Breast epithelium (tissue), 4 donors: ENCODE data around the gene TUFT1. TPM values are rescaled to one million over a fixed set of nuclear protein-coding genes. Genes with fewer than 3 reads are reported as not detected.

ENCODE experiments used
- DNase-seq, 2 donors: peaks; one replicate each; pipeline ENCODE4 v3.0.0-alpha.2; 2019; ENCODE audit warnings: low spot score in 2 of 2
- H3K27ac ChIP-seq, 2 donors: fragments of 200-600 bp; sonication (generic) in 1 of 2; one replicate each; pipeline ENCODE4 v1.5.1; 2016 to 2019; ENCODE audit warnings: mild to moderate bottlenecking in 1 of 2
- H3K27me3 ChIP-seq, 2 donors: fragments of 200-600 bp; sonication (generic) in 1 of 2; one replicate each; pipeline versions ENCODE4 v1.5.1 to v1.6.0; 2017 to 2019; ENCODE audit warnings: control low read depth in 1 of 2, mild to moderate bottlenecking in 1 of 2
- H3K36me3 ChIP-seq: fragments of 200-600 bp; one replicate; pipeline ENCODE4 v1.5.1; 2019
- H3K4me1 ChIP-seq, 2 donors: fragments of 200-600 bp; sonication (generic); one replicate each; pipeline ENCODE4 v1.5.1; 2016 to 2019; ENCODE audit warnings: control low read depth in 1 of 2
- H3K4me3 ChIP-seq, 3 donors: fragments of 200-600 bp; sonication (generic); 1 replicate in 2 of 3; 2 replicates in 1 of 3; pipeline ENCODE4 v1.5.1; 2016 to 2019; ENCODE audit warnings: mild to moderate bottlenecking in 3 of 3, moderate library complexity in 2 of 3
- H3K9me3 ChIP-seq, 2 donors: fragments of 200-600 bp; sonication (generic) in 1 of 2; one replicate each; pipeline ENCODE4 v1.5.1; 2016 to 2019; ENCODE audit warnings: control low read depth in 1 of 2
- POLR2A ChIP-seq: fragments of 450-650 bp; IDR thresholded peaks from one replicate; pipeline ENCODE4 v1.6.1; 2016; ENCODE audit warnings: antibody characterized with exemption, mild to moderate bottlenecking, moderate library complexity
- POLR2AphosphoS5 ChIP-seq, 3 donors: sonication (generic); formaldehyde crosslinking; IDR thresholded peaks; one replicate each; pipeline ENCODE4 v1.6.1; 2017; ENCODE audit warnings: antibody characterized with exemption in 3 of 3
- intact Hi-C: fragments of 100-400 bp; cut with DNase I; formaldehyde crosslinking; loops from one replicate; pipeline ENCODE4 v1.15.1; 2023; ENCODE audit warnings: low total_unique reads
- total RNA-seq, 3 donors: library from RNA; depleted of rRNA; stranded (reverse); fragments of >200 nt; gene quantifications; one replicate each; pipeline ENCODE4 v1.1.0, GENCODE V29; 2016
- TF ChIP-seq, protein P1 (sequence below), 3 donors: fragments of 450-650 bp; IDR thresholded peaks; one replicate each; pipeline ENCODE4 v1.5.1; 2016 to 2017; ENCODE audit warnings: antibody characterized with exemption in 3 of 3, mild to moderate bottlenecking in 3 of 3, moderate library complexity in 3 of 3

Gene TUFT1
- total RNA-seq, 3 donors from 2014 or later: 7.2 to 21.2 (median 13.4) TPM

DNA sequence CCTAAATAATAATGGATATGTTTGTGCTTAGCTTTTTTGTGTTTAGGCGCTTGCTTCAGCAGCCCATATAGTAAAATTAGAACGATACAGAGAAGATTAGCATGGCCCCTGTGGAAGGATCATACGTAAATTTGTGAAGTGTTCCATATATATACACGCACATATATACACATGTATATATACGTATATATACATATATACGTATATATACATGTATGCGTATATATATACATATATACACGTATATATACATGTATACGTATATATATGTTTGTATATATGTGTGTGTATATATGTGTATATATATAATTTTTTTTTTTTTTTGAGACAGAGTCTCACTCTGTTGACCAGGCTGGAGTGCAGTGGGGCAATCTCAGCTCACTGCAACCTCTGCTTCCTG is 89.2 kb downstream of the TUFT1 start:
- Histone ChIP-seq H3K27me3 (no peaks in the 10 kb centered on the region), H3K4me1 (no peaks in the 10 kb centered on the region), H3K4me3 (no peak overlapping the region), H3K27ac (no peak overlapping the region), H3K36me3 (no peaks in the 10 kb centered on the region), H3K9me3 (no peaks in the 10 kb centered on the region)
- intact Hi-C loops: no loop called here
- no peak for DNase-seq
- TF ChIP-seq, protein P1, sequence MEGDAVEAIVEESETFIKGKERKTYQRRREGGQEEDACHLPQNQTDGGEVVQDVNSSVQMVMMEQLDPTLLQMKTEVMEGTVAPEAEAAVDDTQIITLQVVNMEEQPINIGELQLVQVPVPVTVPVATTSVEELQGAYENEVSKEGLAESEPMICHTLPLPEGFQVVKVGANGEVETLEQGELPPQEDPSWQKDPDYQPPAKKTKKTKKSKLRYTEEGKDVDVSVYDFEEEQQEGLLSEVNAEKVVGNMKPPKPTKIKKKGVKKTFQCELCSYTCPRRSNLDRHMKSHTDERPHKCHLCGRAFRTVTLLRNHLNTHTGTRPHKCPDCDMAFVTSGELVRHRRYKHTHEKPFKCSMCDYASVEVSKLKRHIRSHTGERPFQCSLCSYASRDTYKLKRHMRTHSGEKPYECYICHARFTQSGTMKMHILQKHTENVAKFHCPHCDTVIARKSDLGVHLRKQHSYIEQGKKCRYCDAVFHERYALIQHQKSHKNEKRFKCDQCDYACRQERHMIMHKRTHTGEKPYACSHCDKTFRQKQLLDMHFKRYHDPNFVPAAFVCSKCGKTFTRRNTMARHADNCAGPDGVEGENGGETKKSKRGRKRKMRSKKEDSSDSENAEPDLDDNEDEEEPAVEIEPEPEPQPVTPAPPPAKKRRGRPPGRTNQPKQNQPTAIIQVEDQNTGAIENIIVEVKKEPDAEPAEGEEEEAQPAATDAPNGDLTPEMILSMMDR (IDR thresholded peaks at IDR 0.05): no peak
- TF ChIP-seq POLR2A (no peak), POLR2AphosphoS5 (IDR thresholded peaks at IDR 0.05) (no peak)

Other genes with a start within 250 kb of the TUFT1 start
- 10 to 100 TPM; 59.2 to 91.8 (median 69.8) TPM for gene PI4KB, start 212.9 kb upstream of the TUFT1 start, total RNA-seq
- gene RFX5, start 193.1 kb upstream of the TUFT1 start, total RNA-seq: 10 to 100 TPM; 17.9 to 34.5 (median 25.9) TPM
- gene SELENBP1, start 167.6 kb upstream of the TUFT1 start, total RNA-seq: 100 to 1,000 TPM in 2 of 3 donors, 10 to 100 TPM in 1; 63.6 to 148 (median 123) TPM
- 100 to 1,000 TPM; 234 to 270 (median 254) TPM for gene PSMB4, start 140.7 kb upstream of the TUFT1 start, total RNA-seq
- 10 to 100 TPM; 37.0 to 72.6 (median 60.3) TPM for gene POGZ, start 80.8 kb upstream of the TUFT1 start, total RNA-seq
- 10 to 100 TPM in 2 of 3 donors, under 1 TPM in 1; 0.16 to 28.1 (median 13.4) TPM for gene CGN, start 28.9 kb upstream of the TUFT1 start, total RNA-seq
- gene SNX27, start 71.7 kb downstream of the TUFT1 start, total RNA-seq: 10 to 100 TPM; 41.3 to 46.8 (median 43.6) TPM
- not detected for gene CELF3, start 176.5 kb downstream of the TUFT1 start, total RNA-seq
- gene RIIAD1, start 181.2 kb downstream of the TUFT1 start, total RNA-seq: not detected
- gene MRPL9, start 223.2 kb downstream of the TUFT1 start, total RNA-seq: 10 to 100 TPM; 58.3 to 68.5 (median 66.9) TPM